Mammary epithelial cell (primary cell): ENCODE results near the gene DNAH17.

ENCODE experiments used
- EZH2 ChIP-seq: IDR thresholded peaks from 2 replicates; pipeline ENCODE4 v1.6.1; 2012; ENCODE audit warnings: low read length, inconsistent platforms, borderline replicate concordance
- TF ChIP-seq, protein P1 (sequence below), 2 donors: IDR thresholded peaks in 1 of 2; conservative IDR thresholded peaks in 1 of 2; 2 replicates each; pipeline ENCODE4 v1.5.1; 2011 to 2012; ENCODE audit warnings: inconsistent platforms in 2 of 2, low read length in 2 of 2, mild to moderate bottlenecking in 2 of 2, control low read depth in 1 of 2, low read depth in 1 of 2; ENCODE audit not compliant: insufficient read depth in 1 of 2; ENCODE audit errors: extremely low read depth in 1 of 2

DNA sequence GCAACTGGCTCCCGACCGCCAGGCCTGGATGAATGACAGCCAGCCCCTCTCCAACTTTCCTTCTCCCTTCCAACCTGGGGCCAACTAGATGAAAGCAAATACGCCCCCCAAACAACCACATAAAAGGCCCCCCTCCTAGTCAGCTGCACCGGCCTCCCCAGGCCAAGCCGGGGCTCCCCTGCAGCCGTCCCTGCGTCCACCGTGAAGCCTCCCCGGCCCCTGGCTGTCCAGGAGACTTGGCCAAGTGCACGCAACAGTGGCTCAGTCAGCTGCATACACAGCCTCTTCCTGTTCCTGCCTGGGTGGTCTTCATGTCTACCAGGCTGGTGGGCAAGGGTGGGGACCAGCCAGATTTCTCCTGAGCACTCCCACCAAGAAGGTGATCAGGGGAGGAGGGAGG is 16.0 kb downstream of the DNAH17 start:
- TF ChIP-seq, protein P1, sequence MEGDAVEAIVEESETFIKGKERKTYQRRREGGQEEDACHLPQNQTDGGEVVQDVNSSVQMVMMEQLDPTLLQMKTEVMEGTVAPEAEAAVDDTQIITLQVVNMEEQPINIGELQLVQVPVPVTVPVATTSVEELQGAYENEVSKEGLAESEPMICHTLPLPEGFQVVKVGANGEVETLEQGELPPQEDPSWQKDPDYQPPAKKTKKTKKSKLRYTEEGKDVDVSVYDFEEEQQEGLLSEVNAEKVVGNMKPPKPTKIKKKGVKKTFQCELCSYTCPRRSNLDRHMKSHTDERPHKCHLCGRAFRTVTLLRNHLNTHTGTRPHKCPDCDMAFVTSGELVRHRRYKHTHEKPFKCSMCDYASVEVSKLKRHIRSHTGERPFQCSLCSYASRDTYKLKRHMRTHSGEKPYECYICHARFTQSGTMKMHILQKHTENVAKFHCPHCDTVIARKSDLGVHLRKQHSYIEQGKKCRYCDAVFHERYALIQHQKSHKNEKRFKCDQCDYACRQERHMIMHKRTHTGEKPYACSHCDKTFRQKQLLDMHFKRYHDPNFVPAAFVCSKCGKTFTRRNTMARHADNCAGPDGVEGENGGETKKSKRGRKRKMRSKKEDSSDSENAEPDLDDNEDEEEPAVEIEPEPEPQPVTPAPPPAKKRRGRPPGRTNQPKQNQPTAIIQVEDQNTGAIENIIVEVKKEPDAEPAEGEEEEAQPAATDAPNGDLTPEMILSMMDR (conservative IDR thresholded peaks at IDR 0.05 in 1 of 2, IDR thresholded peaks at IDR 0.05 in 1 of 2; ENCODE audit: extremely low read depth in 1 of 2, insufficient read depth in 1 of 2, low read depth in 1 of 2, low read length in 2 of 2), result no peak
- TF ChIP-seq EZH2, result no peak
